HG03442 (cell line): ENCODE results near the gene CXCR4.
"Not testable (repeated sequence)": the region's sequence is repeated elsewhere in the genome, so short reads cannot be mapped to it uniquely, and the experiment has no call there.

Source experiments
- ATAC-seq: cut with Tn5 transposase; IDR thresholded peaks from one replicate; pipeline ENCODE4 v1.9.1; 2021; ENCODE audit warnings: mild to moderate bottlenecking, moderate library complexity; ENCODE audit not compliant: unreplicated experiment

Gene CXCR4

GRCh38 chr2:136080114-136080513, 37.8 kb downstream of the CXCR4 start:
- ATAC-seq = no peak

GRCh38 chr2:136077107-136077506, 40.8 kb downstream of the CXCR4 start:
- ATAC-seq = no peak

- ATAC-seq = no peak
Observed at GRCh38 chr2:136075476-136075875, 42.5 kb downstream of the CXCR4 start.

GRCh38 chr2:136072621-136073020, 45.3 kb downstream of the CXCR4 start:
- no peak for ATAC-seq

GRCh38 chr2:136071887-136072286, 46.1 kb downstream of the CXCR4 start:
- not testable (repeated sequence) for ATAC-seq

- ATAC-seq = peak; percentile 42
Observed at GRCh38 chr2:136070913-136071312, 47.0 kb downstream of the CXCR4 start.

GRCh38 chr2:136069773-136070172, 48.2 kb downstream of the CXCR4 start:
- ATAC-seq = no peak

- ATAC-seq = no peak
Observed at GRCh38 chr2:136068581-136069227, 49.2 kb downstream of the CXCR4 start.

GRCh38 chr2:136067897-136068580, 49.9 kb downstream of the CXCR4 start:
- no peak for ATAC-seq

GRCh38 chr2:136067459-136067858, 50.5 kb downstream of the CXCR4 start:
- ATAC-seq = no peak

- ATAC-seq = no peak
Observed at GRCh38 chr2:136065907-136066306, 52.0 kb downstream of the CXCR4 start.

- no peak for ATAC-seq
Observed at GRCh38 chr2:136065384-136065783, 52.6 kb downstream of the CXCR4 start.
